HG02852 (cell line): ENCODE results near the gene USP32.
A peak's percentile ranks its signal among the peaks of the same experiment; 100 is the strongest.
"Not testable (repeated sequence)": the region's sequence is repeated elsewhere in the genome, so short reads cannot be mapped to it uniquely, and the experiment has no call there.

Experiments used
- ATAC-seq: cut with Tn5 transposase; IDR thresholded peaks from one replicate; pipeline ENCODE4 v1.9.1; 2021; ENCODE audit warnings: mild to moderate bottlenecking, moderate library complexity; ENCODE audit not compliant: unreplicated experiment

USP32 gene

DNA sequence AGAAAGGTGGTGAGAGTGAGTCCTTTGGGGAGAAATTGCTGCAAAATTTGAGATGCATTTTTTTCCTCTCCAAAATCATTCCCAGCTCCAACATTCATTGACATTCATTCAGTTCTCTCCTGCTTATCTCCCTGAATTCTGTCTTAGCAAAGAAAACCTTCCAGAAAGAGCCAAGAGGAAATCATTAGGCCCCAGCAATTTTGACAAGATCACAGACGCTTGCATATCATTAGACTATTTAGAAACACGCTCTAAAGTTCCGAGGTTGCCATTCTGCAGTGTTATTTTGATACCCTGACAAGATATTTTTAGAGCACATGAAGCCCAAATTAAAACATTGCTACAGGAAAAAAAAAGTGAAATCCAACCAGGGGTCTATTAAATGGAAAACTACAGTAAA is 20.8 kb upstream of the USP32 start:
- ATAC-seq, result no peak

DNA sequence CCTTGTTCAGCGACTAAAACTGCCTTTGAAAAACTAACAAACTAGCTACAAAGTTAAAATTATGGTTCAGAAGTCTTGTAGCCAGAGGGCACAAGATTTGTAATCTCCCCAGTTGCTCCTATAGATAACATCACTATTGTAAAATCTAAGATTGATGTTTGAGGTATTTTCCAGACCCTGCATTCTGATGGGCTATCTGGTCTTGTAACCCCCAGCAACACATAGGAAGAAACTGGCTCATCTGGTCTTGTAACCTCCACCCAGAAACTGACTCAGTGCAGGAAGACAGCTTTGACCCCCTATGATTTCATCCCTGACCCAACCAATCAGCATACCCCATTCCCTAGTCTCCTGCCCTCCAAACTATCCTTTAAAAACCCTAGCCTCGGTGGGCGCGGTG is 18.1 kb upstream of the USP32 start:
- no peak for ATAC-seq

DNA sequence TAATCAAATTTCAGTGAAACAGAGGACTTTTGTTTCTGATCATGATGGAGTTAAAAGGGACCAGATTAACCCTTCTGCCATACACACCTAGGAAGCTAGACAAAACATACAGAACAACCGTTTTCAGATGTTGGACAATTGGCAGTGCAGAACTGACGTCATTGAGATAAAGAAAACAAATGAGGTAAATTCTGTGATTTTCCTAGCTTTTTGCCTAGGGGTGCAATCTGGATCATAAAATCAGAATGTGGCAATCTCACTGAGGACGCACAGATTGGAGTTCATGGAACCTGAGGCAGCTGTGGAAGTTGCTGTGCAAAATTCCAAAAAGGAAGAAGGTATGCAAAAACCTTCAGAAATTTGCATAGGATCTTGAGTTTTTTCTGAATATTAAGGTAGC is 15.0 kb upstream of the USP32 start:
- no peak for ATAC-seq

DNA sequence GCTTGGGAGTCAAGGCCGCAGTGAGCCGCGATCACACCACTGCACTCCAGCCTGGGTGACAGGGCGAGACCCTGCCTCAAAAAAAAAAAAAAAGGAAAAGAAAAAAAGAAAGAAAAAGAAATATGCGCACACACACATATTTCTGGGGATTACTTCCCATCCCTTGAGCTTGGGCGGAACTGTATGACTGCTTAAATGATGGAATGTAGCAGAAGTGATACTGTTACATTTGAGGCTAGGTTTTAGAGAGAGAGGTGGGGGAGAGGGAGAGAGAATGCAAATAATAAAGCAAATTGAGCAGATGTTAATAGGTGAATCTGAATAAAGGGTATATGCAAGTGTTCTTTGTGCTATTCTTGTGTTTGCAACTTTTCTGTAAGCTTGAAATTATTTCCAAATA is 12.0 kb upstream of the USP32 start:
- ATAC-seq, result no peak

DNA sequence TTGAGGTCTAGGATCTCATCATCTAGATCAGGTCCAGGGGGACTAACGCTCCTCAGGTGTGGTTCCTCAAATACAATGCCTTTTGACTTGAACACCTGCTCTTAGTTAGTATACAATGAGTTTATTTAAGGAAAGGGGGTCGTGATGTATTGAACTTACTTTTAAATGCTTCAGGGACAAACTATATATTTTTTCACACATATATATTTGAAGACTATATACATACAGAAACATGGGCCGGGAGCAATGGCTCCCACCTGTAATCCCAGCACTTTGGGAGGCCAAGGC is 11.5 kb upstream of the USP32 start:
- ATAC-seq, result no peak

DNA sequence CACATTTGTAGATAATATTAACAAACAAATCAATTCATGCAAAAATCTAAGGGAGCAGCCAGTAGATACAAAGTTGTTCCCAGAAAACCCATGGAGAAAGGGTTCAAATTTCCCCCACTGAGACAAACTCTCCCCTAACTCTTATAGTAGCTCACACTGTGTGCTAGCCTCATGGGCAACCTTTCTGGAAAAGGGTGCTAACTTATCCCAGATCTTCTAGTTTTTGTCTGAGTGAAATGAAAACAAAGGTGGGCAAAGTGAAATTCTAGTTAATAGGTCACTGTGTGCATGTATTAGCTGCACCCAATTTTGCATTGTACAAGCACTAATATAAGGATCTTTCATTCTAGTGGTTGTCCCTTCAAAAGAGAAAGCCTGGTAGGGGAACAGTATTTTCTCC is 9.9 kb upstream of the USP32 start:
- ATAC-seq, result no peak

DNA sequence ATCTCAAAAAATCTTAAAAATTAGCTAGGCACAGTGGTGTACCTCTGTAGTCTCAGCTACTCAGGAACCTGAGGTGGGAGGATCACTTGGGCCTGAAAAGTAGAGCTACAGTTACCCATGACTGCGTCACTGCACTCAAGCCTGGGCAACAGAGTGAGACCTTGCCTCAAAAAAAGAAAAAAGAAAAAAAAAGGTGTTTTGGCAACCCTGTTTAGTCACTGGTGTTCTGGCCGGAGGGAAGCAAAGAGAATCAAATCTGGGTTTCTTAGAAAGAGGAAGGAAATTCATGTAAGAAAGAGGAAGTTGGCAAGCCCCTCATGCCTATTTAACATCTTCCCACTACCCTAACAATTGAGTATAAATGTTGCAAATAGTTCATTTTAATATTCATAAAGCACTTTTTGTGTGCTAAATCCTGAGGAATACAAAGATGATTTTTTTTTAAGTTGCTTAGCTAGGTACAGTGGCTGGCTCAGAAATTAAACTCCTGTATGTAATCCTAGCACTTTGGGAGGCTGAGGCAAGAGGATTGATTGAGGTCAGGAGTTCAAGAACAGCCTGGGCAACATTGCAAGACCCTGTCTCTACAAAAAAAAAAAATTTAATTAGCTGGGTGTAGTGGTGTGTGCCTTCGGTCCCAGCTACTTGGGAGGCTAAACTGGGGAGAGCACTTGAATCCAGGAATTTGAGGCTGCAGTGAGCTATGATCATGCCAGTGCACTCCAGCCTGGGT is 6.5 kb upstream of the USP32 start:
- ATAC-seq, result no peak

DNA sequence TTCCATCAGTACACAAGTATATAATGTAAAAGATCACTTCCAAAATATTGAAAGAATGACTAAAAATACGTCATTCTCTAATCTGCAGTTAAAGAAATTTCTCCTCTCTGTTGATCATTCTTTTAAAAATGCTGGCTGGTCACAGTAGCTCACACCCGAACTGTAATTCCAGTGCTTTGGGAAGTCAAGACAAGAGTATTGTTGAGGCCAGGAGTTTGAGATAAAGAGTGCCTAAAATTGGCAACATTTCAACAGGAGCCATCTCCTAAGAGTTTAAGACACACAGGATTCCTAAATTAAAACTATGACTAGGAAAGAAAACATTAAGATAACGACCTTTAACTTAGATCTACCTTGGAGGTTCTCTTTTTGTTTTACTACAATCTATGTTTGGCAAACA is 4.5 kb upstream of the USP32 start:
- no peak for ATAC-seq

DNA sequence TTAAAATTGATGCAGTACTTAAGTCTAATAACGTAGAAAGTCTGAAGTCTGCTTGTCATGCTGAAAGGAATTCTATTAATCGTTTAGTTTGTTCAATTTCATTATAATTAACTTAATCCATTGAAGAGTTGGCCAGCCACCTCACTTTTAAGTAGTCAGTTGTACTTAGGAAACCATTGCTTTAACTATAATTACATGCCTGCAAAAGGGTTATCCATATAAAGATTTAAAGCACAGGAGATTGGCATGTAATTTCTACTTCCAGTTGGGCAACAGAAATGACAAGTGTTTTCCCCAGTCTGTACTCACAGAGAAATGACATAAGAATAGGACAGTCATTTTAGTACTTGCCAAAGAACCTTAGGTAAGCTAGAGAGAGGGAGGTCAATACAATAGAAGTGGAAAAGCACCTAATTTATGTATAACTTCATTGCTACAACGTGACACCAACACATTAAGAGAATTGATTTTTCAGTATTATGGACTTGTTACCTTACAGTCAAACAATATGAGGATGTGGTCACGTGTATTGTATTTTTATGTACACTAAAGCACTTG is 3.7 kb upstream of the USP32 start:
- no peak for ATAC-seq

DNA sequence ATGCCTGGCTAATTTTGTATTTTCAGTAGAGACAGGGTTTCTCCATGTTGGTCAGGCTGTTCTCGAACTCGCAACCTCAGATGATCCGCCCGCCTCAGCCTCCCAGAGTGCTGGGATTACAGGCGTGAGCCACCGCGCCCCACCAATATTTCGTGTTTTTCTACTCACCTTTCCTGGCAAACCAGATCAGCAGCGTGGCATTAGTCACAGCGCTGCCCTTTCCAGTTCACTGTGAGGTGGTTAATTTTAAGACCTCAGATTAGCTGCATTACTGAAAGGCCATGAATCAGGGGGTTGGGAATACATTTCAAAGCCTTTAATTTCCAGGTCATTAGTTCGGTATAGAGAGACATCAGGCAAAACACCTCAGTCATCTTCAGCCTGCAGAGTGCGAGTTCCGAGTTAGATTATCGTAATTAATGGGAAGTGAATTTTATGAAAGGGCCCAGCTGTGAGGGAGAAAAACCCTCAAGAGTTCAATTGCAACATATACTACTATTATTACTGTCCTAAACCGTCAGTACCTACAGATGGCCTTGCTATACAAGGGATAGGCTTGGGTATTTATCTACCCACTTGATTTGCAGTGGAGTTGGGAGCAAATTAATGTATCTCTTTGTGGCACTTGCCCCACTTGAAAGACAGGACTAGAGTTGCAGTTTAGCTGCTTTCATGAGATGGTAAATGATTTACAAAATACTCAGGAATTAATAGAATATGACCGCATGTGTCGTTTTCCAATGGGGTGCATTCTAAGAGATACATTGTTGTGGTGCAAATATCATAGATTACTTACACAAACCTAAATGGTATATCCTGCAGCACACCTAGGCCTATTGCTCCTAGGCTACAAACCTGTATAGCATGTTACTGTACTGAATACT is 2.1 kb upstream of the USP32 start:
- no peak for ATAC-seq

DNA sequence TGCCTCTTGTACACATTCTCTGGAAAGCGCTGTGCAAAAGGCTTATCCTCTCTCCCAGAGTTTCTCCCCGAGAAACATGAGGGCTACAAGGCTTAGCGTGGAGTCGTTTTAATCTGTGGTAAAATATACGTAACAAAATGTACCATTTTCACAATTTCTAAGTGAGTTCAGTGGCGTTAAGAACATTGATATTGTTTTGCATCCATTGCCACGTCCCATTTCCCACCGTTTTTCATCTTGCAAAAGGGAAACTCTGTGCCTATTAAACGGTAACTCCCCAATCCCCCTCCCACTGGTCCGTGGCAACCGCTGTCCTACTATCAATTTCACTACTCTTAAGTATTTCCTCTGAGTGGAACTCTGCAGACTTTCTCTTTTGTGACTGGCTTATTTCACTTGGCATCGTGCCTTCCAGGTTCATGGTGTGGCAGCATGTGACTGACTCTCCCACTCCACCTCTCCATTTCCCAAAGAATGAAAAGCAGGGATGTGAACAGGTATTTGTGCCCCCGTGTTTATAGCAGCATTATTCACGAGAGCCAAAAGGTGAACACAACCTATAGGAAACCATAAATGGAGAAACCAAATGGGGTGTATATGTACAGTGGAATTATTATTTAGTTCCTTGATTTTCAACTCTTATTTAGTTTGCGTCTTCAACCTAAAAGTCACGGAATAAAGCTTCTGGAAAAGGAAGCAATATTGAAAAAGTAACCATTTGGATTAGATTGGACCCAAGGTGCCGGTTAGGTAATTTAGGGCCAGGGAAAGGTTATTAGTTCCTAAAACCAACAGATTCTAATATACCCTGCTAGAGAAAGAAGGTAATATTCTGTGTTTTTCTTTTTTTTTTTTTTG is 1.1 kb upstream of the USP32 start:
- ATAC-seq, result no peak

DNA sequence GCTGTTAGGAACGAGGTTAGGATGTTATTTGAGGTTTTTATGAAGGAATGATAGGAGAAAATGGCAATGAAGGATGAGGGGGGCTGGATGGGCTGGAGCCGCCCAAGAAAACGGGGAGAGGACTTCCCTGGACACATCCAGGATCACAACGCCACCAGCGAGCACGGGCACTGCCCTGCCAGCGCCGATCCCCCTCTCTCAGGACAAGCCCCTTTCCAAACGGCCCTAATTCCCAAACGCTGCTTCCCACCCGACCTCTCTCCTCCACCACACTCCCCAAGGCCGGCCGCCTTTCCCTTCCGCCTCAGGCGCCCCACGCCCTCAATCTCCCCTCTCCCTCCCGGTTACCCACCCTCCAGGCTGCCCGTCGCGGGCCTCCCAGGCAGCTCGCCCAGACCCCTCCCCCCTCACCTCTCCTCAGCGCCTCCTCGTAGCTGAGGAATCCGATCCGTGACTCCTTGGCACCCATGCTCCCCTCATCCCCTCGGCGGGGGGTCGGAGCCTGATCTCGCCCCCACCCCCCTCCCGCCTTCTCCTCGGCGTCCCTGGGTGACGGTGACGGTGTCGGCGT is 377 bp downstream of the USP32 start:
- peak; percentile 39 for ATAC-seq

DNA sequence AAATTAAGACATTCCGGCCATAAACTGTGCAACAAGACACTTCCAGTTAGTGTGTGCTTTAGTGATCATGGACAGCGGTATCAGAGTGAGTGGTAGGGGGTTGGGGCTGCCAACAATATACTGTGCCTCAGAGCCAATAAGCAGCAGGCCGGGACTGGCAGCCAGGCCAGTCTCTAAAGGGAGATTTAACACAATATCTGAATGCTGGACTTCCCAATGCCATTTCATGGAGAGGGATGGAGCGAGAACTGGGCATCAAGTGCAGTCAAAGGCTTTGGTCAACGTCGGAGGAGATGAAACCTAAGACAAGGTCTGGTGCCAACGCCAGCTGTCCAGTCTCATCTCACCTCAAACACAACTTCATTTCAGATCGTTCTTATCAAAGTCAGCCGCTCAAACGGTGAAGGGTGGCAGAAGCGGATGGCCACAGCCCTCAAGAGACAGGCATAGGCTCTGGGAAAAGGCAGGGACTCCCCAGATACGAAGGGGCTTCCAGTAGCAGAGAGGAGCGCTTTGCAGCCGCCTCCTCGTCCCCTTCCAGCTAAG is 935 bp downstream of the USP32 start:
- no peak for ATAC-seq

DNA sequence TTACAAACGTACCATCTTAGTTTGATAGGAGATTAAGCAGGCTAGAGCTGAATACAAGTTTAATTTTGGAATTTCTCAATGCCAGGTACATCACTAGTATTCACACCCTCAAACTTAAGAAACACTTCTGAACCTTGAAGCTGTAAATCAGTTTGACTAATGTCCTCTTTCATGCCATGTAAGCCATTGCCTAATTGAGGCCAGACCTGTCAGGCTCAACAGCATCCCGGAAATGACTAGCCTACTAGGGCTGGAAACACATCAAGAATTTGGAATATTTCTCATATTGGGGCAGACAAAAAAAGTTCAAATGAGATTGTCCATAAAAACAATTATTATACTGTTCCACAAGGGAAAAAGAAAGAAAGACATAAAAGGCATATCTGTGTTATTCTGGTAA is 1.7 kb downstream of the USP32 start:
- ATAC-seq, result no peak

DNA sequence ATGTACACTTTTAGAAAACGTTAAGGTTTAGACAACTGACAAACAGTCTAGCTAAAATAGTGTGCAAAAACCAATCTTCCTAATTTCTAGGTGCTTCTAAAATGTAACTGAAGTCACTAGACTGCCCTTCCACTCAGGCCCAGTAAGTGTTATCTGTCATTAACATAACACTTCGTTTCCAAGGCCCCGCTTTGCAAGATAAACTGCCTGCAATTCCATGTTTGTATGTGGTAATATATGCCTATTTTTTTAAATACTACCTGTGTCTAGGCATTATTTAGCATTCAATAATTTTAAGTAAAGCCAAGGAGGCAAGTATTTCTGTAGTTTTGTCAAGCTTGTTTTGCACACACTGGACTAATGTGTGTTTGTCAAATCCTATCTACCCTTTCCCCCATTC is 3.2 kb downstream of the USP32 start:
- no peak for ATAC-seq

DNA sequence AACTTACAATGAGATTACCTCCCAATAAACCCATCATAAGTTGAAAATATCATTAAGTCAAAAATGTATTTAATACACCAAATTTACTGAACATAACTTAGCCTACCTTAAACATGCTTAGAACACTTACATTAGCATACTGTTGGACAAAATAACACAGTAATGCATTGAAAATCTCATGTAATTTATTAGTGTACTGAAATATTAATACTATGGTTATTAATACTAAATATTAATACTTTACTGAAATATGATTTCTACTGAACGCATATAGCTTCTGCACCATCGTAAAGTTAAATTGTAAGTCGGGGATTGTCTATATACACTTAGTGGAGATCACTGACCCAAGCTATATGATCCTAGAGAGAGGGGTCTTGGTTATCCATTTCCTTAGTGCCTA is 4.3 kb downstream of the USP32 start:
- no peak for ATAC-seq

DNA sequence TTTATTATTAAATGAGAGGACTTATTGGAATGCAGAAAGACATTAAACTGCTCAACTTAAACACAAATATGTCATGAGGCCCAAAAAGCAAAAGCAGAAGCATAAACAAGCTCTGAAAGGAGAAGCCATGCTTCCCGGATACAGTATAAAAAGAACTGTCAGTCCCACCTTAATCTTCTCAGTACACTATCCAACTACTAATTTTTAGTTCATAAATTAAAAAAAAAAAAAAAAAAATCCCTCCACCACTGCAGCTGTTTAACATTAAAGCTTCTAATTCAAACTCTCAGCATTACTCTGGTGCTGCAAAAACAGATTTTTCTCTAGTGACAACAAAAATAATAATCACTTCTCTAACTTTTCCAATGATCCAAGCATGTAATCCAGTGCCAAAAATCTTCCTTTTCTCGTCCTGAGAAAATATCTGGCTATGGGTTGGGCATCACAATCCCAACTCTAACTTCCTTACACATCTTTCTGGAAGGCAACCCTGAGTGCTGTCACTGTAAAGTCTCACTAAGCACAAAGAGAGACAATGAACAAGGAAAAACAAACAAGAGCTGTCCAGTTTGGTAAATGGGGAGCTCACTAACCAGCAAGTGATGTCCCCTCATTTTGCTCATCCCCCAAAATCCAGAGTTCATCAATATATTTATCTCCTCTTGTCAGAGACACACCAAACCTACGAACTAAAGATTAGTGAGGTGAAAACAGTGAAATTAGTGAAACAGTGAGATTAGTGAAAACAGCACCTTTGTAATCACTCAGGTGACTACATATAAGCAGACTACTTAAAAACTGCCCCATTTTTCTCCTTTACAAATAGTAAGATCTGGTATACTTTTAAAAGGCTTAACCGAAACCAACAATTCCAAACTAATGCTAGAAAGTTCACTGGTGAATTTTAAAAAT is 5.5 kb downstream of the USP32 start:
- ATAC-seq, result no peak

DNA sequence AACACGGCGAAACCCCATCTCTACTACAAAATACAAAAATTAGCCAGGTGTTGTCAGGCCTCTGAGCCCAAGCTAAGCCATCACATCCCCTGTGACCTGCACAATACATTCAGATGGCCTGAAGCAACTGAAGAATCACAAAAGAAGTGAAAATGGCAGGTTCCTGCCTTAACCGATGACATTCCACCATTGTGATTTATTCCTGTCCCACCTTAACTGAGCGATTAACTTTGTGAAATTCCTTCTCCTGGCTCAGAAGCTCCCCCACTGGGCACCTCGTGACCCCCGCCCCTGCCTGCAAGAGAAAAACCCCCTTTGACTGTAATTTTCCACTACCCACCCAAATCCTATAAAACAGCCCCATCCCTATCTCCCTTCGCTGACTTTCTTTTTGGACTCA is 7.0 kb downstream of the USP32 start:
- not testable (repeated sequence) for ATAC-seq

DNA sequence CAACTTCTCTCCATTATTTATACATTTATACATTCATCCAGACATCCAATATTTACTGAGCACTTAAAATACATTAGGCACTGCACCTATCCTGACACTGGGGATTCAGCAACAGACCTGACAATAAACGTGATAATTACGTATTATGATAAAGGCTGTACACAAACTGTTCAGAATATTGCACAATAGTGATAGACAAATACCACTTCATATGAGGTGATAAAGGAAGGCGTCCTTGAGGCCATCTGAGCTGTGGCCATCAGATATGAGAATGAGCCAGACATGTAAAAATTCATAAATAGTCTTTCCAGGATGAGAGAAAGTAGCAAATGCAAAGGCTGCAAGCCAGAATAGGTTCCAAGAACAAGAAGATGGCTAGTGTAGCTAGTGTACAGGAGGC is 8.6 kb downstream of the USP32 start:
- ATAC-seq, result no peak

DNA sequence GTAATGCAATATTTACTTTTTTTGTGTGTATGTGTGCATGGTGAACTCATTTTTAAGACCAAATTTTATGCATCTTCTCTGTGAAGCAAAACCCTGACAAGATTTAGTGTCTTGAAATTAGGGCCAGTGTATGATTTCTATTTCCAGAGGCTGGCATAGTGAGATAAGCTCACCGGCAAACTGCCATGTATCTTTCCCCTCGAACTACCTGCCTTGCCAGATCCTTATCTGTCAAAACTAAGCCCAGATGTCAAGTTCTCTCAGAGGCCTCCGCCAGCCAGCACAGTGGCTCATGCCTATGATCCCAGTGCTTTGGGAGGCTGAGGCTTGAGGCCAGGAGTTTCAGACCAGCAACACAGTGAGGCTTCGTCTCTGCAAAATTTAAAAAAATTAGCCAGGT is 10.0 kb downstream of the USP32 start:
- no peak for ATAC-seq
